ENCODE data around the gene PWWP2B.
"Not testable (repeated sequence)": the region's sequence is repeated elsewhere in the genome, so short reads cannot be mapped to it uniquely, and the experiment has no call there.

GRCh38 chr10:132352462-132353308, 44.3 kb upstream of the PWWP2B start:
- TF ChIP-seq, protein P1, sequence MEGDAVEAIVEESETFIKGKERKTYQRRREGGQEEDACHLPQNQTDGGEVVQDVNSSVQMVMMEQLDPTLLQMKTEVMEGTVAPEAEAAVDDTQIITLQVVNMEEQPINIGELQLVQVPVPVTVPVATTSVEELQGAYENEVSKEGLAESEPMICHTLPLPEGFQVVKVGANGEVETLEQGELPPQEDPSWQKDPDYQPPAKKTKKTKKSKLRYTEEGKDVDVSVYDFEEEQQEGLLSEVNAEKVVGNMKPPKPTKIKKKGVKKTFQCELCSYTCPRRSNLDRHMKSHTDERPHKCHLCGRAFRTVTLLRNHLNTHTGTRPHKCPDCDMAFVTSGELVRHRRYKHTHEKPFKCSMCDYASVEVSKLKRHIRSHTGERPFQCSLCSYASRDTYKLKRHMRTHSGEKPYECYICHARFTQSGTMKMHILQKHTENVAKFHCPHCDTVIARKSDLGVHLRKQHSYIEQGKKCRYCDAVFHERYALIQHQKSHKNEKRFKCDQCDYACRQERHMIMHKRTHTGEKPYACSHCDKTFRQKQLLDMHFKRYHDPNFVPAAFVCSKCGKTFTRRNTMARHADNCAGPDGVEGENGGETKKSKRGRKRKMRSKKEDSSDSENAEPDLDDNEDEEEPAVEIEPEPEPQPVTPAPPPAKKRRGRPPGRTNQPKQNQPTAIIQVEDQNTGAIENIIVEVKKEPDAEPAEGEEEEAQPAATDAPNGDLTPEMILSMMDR (IDR thresholded peaks at IDR 0.05), result peak; percentile 69
- TF ChIP-seq CEBPB (IDR thresholded peaks at IDR 0.05); HOXA7 (CRISPR knock-in tag; IDR thresholded peaks at IDR 0.05); EP300 (IDR thresholded peaks at IDR 0.05); TP53 (CRISPR knock-in tag; IDR thresholded peaks at IDR 0.05): not testable (repeated sequence)
- TF ChIP-seq, protein P2, sequence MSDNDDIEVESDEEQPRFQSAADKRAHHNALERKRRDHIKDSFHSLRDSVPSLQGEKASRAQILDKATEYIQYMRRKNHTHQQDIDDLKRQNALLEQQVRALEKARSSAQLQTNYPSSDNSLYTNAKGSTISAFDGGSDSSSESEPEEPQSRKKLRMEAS (IDR thresholded peaks at IDR 0.05), result not testable (repeated sequence)
